ENCODE results near the gene QSER1. TPM values are rescaled to one million over a fixed set of nuclear protein-coding genes. Genes with fewer than 3 reads are reported as not detected.
A peak's percentile ranks its signal among the peaks of the same experiment; 100 is the strongest.

The QSER1 gene
- total and polyA plus RNA-seq, 9 of the 15 experiments (the other 6 are each of a cell fraction or from before 2014, with no cell fraction given): 5.8 to 33.6 (median 22.3) TPM

- Histone ChIP-seq H3K4me2 (ENCODE audit: insufficient read depth, low read length) (peak overlapping the region; percentile 83), H2AFZ (ENCODE audit: low read depth, low read length) (no peak overlapping the region), H3K4me3 (peak overlapping the region; percentile 97), H3K27me3 (ENCODE audit: control insufficient read depth in 2 of 2, insufficient read depth in 2 of 2, low read length in 2 of 2) (no peaks in the 10 kb centered on the region), H3K79me2 (ENCODE audit: control insufficient read depth, insufficient read depth, low read length) (peaks cover 80% of the 10 kb centered on the region), H3K27ac (ENCODE audit: extremely low read depth, low read depth, low read length) (peak overlapping the region; percentile 96; the same call in 2 of the 3 replicates), H3K9me3 (replicated peaks; ENCODE audit: control insufficient read depth, insufficient read depth, low read depth, low read length) (no peaks in the 10 kb centered on the region), H4K20me1 (replicated peaks; ENCODE audit: control insufficient read depth, insufficient read depth, low read length) (peaks cover 12% of the 10 kb centered on the region), H3K4me1 (replicated peaks in 1 of 2; ENCODE audit: control insufficient read depth in 2 of 2, insufficient read depth in 2 of 2, low read length in 2 of 2) (peaks cover 9 to 20% of the 10 kb centered on the region in 2 experiments; a peak in 4 of 5 replicates), H3K9ac (ENCODE audit: insufficient read depth in 1 of 2, low read depth in 2 of 2, low read length in 2 of 2) (peak overlapping the region in 1 of 2 experiments; percentile 93; a peak in 3 of 4 replicates), H3K36me3 (ENCODE audit: control insufficient read depth, insufficient read depth, low read length) (peaks cover 36% of the 10 kb centered on the region), H3K9me1 (ENCODE audit: control insufficient read depth, insufficient read depth, low read length) (no peaks in the 10 kb centered on the region)
- WGBS (ENCODE audit: insufficient coverage, low coverage, missing lambda C conversion rate): 25% methylated on average over 3 of the region's 3 CpGs
- in situ Hi-C loops (cut with MboI): no loop called here
- ATAC-seq (no peak), DNase-seq (ENCODE audit: extremely low read depth in 1 of 4, low spot score in 3 of 4) (no peak), FAIRE-seq (no peak)
- intact Hi-C loops (cut with micrococcal nuclease): no loop called here
- POLR2A ChIA-PET: interaction anchor here (0.6 to 1.6 kb wide), 7 partner anchors 9 to 474 kb away, joined by 3 to 5 read pairs (median 3); no protein-coding TSS in a partner anchor
- TF ChIP-seq ZNF41 (CRISPR knock-in tag; conservative IDR thresholded peaks at IDR 0.05) (no peak), TRIM28 (IDR thresholded peaks at IDR 0.05) (no peak), CREB1 (IDR thresholded peaks at IDR 0.05) (no peak), CREB1 (CRISPR knock-in tag; IDR thresholded peaks at IDR 0.05) (no peak), POLR2AphosphoS2 (IDR thresholded peaks at IDR 0.05; ENCODE audit: low read length) (no peak), SIN3A (IDR thresholded peaks at IDR 0.05; ENCODE audit: borderline replicate concordance in 2 of 2, control insufficient read depth in 1 of 2, low read depth in 2 of 2, low read length in 2 of 2) (no peak), BMI1 (IDR thresholded peaks at IDR 0.05; ENCODE audit: low read length) (no peak), ZNF3 (CRISPR knock-in tag; IDR thresholded peaks at IDR 0.05) (no peak), ZNF311 (CRISPR knock-in tag; IDR thresholded peaks at IDR 0.05) (no peak)
- CTCF ChIA-PET (ENCODE audit: low intra/inter-chr PET ratio): no interaction called here
- BruUV-seq (replicated peaks): no TSS peak
Observed at GRCh38 chr11:32894921-32895320, 2.3 kb downstream of the QSER1 start.
